GM23338 (cell line): ENCODE results near the gene KRTCAP2. TPM values are rescaled to one million over a fixed set of nuclear protein-coding genes. Genes with fewer than 3 reads are reported as not detected.

Experiments used
- ATAC-seq: fragments of 200-7000 bp; cut with Tn5 transposase; 3 replicates; pipeline ENCODE4 v1.9.1; 2020
- DNase-seq: peaks from one replicate; pipeline ENCODE4 v3.0.0-alpha.2; 2015; ENCODE audit warnings: low spot score
- H2AFZ ChIP-seq: fragments of 200-600 bp; sonication (generic); 2 replicates; pipeline ENCODE4 v1.8.0; 2016; ENCODE audit warnings: antibody characterized with exemption, mild to moderate bottlenecking, moderate library complexity
- H3F3A ChIP-seq: fragments of 200-600 bp; sonication (generic); replicated peaks from 2 replicates; pipeline ENCODE4 v1.8.0; 2017; ENCODE audit warnings: antibody characterized with exemption, mixed run types, low read depth
- H3K27ac ChIP-seq: fragments of 200-600 bp; sonication (generic); 2 replicates; pipeline ENCODE4 v1.6.1; 2016; ENCODE audit warnings: low read depth
- H3K27me3 ChIP-seq: fragments of 200-600 bp; sonication (generic); 2 replicates; pipeline ENCODE4 v1.8.0; 2016; ENCODE audit warnings: mild to moderate bottlenecking, mixed run types, moderate library complexity; ENCODE audit not compliant: insufficient read depth
- H3K36me3 ChIP-seq: fragments of 200-600 bp; sonication (generic); 2 replicates; pipeline ENCODE4 v1.8.0; 2016; ENCODE audit warnings: mild to moderate bottlenecking; ENCODE audit not compliant: insufficient read depth
- H3K4me1 ChIP-seq: fragments of 200-600 bp; sonication (generic); 2 replicates; pipeline ENCODE4 v1.8.0; 2016; ENCODE audit warnings: mild to moderate bottlenecking, moderate library complexity; ENCODE audit not compliant: insufficient read depth
- H3K4me2 ChIP-seq: fragments of 200-600 bp; sonication (generic); 2 replicates; pipeline ENCODE4 v1.7.1; 2017; ENCODE audit warnings: mixed run types
- H3K4me3 ChIP-seq: fragments of 200-600 bp; sonication (generic); 2 replicates; pipeline ENCODE4 v1.6.1; 2016; ENCODE audit warnings: mixed run types
- H3K79me2 ChIP-seq: fragments of 200-600 bp; sonication (generic); replicated peaks from 2 replicates; pipeline ENCODE4 v1.8.0; 2017; ENCODE audit warnings: mild to moderate bottlenecking; ENCODE audit not compliant: insufficient read depth
- H3K9me2 ChIP-seq: fragments of 200-600 bp; sonication (generic); 2 replicates; pipeline ENCODE4 v1.8.0; 2017; ENCODE audit not compliant: insufficient read depth
- H4K20me1 ChIP-seq: fragments of 200-600 bp; sonication (generic); replicated peaks from 2 replicates; pipeline ENCODE4 v1.8.0; 2017; ENCODE audit warnings: mild to moderate bottlenecking; ENCODE audit not compliant: insufficient read depth
- H3K27ac Mint-ChIP-seq: 2 replicates; pipeline ENCODE4 v1.8.0; 2020; ENCODE audit warnings: inconsistent platforms, mild to moderate bottlenecking, moderate library complexity, mixed read lengths
- H3K27me3 Mint-ChIP-seq: 3 replicates; pipeline ENCODE4 v1.8.0; 2022; ENCODE audit warnings: low read depth, mild to moderate bottlenecking, moderate library complexity, mixed read lengths, inconsistent platforms; ENCODE audit not compliant: insufficient read depth, poor library complexity
- H3K36me3 Mint-ChIP-seq: 3 replicates; pipeline ENCODE4 v1.8.0; 2021; ENCODE audit warnings: low read depth, mild to moderate bottlenecking, inconsistent platforms, moderate library complexity, mixed read lengths
- H3K4me1 Mint-ChIP-seq: 3 replicates; pipeline ENCODE4 v1.8.0; 2020; ENCODE audit warnings: mild to moderate bottlenecking, inconsistent platforms, mixed read lengths
- H3K4me3 Mint-ChIP-seq: 3 replicates; pipeline ENCODE4 v1.8.0; 2021; ENCODE audit warnings: moderate library complexity, mild to moderate bottlenecking, inconsistent platforms, mixed read lengths
- H3K9me3 Mint-ChIP-seq: 3 replicates; pipeline ENCODE4 v1.8.0; 2020; ENCODE audit warnings: moderate library complexity, mild to moderate bottlenecking, inconsistent platforms, mixed read lengths
- CREB1 ChIP-seq: fragments of 250-450 bp; sonication (Bioruptor Pico); IDR thresholded peaks from 2 replicates; pipeline ENCODE4 v1.5.0; 2020; ENCODE audit warnings: low read depth, mild to moderate bottlenecking, moderate library complexity
- EZH2 ChIP-seq: fragments of 200-600 bp; sonication (generic); IDR thresholded peaks from one replicate; pipeline ENCODE4 v1.8.0; 2017; ENCODE audit warnings: antibody characterized with exemption, mild to moderate bottlenecking, low read depth; ENCODE audit not compliant: unreplicated experiment
- EZH2phosphoT487 ChIP-seq: fragments of 200-600 bp; sonication (generic); IDR thresholded peaks from one replicate; pipeline ENCODE4 v1.8.1; 2018; ENCODE audit warnings: antibody characterized with exemption; ENCODE audit not compliant: unreplicated experiment
- JUNB ChIP-seq: IDR thresholded peaks from one replicate; pipeline ENCODE4 v1.6.1; 2016; ENCODE audit warnings: antibody characterized with exemption; ENCODE audit not compliant: unreplicated experiment
- NANOG ChIP-seq: IDR thresholded peaks from 2 replicates; pipeline ENCODE4 v1.6.1; 2016; ENCODE audit warnings: antibody characterized with exemption, borderline replicate concordance
- POLR2AphosphoS5 ChIP-seq: IDR thresholded peaks from 2 replicates; pipeline ENCODE4 v1.6.1; 2016; ENCODE audit warnings: antibody characterized with exemption, low read depth
- STAT1 ChIP-seq: IDR thresholded peaks from one replicate; pipeline ENCODE4 v1.6.1; 2016; ENCODE audit warnings: antibody characterized with exemption; ENCODE audit not compliant: unreplicated experiment
- ZNF114 ChIP-seq: fragments of 250-450 bp; sonication (Bioruptor Pico); IDR thresholded peaks from 2 replicates; pipeline ENCODE4 v1.5.0; 2020; ENCODE audit warnings: mild to moderate bottlenecking, moderate library complexity
- ZNF331 ChIP-seq: fragments of 250-450 bp; sonication (Bioruptor Pico); IDR thresholded peaks from 2 replicates; pipeline ENCODE4 v1.5.0; 2020; ENCODE audit warnings: low read depth, mild to moderate bottlenecking, moderate library complexity
- polyA plus RNA-seq: library from polyadenylated mRNA; unstranded; fragments of >200 nt; fragmentation: Nextera tagmentation; extraction: Ambion mirVana; gene quantifications from 2 replicates; pipeline ENCODE4 v1.2.1, GENCODE V29; 2016
- total RNA-seq: library from RNA; depleted of rRNA; stranded (reverse); fragments of >200 nt; shearing (Covaris generic); gene quantifications from 2 replicates; pipeline ENCODE4 v1.2.3, GENCODE V29; 2014
- TF ChIP-seq, protein P1 (sequence below): IDR thresholded peaks from 2 replicates; pipeline ENCODE4 v1.6.1; 2016; ENCODE audit warnings: antibody characterized with exemption
- TF ChIP-seq, protein P2 (sequence below), 2 experiments: fragments of 200-600 bp in 1 of 2; sonication (generic) in 1 of 2; conservative IDR thresholded peaks; 2 replicates each; pipeline versions ENCODE4 v1.5.1 to v1.6.1; 2016 to 2017; ENCODE audit warnings: antibody characterized with exemption in 2 of 2, low read depth in 2 of 2, mild to moderate bottlenecking in 2 of 2, moderate library complexity in 1 of 2
- TF ChIP-seq, protein P3 (sequence below): fragments of 250-450 bp; sonication (Bioruptor Pico); IDR thresholded peaks from 2 replicates; pipeline ENCODE4 v1.5.0; 2020; ENCODE audit warnings: mild to moderate bottlenecking, moderate library complexity
- TF ChIP-seq, protein P4 (sequence below): IDR thresholded peaks from one replicate; pipeline ENCODE4 v1.6.1; 2018; ENCODE audit warnings: antibody characterized with exemption; ENCODE audit not compliant: unreplicated experiment

The KRTCAP2 gene
- total and polyA plus RNA-seq, 2 experiments from 2014 or later = 106 to 579 TPM

DNA sequence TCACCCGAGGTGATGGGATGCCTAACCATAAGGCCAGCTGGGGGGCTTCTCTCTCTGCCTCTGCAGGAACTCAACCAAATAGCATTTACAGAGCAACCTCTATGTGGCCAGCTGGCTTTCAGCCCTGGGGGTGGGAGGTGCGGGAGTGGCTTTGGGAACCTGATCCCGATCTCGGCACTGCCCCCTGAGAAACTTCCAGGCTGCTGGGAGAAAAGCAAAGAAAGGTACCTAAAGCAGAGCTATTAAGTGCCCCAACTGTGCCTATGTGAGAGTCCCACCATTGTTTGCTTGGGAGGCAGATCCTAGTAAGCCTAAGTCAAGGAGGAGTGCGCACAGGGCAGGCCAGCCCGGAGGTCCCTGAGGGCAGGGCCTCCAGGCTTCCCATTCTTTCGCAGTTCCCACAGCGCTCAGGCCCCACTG is 7.0 kb downstream of the KRTCAP2 start:
- peak overlapping the region; percentile 64 for H3K4me3 ChIP-seq
- no peaks in the 10 kb centered on the region for H4K20me1 ChIP-seq
- TF ChIP-seq, protein P1, sequence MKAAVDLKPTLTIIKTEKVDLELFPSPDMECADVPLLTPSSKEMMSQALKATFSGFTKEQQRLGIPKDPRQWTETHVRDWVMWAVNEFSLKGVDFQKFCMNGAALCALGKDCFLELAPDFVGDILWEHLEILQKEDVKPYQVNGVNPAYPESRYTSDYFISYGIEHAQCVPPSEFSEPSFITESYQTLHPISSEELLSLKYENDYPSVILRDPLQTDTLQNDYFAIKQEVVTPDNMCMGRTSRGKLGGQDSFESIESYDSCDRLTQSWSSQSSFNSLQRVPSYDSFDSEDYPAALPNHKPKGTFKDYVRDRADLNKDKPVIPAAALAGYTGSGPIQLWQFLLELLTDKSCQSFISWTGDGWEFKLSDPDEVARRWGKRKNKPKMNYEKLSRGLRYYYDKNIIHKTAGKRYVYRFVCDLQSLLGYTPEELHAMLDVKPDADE = no peak
- no peak for TF ChIP-seq ZNF114 (CRISPR knock-in tag)
- TF ChIP-seq, protein P2, sequence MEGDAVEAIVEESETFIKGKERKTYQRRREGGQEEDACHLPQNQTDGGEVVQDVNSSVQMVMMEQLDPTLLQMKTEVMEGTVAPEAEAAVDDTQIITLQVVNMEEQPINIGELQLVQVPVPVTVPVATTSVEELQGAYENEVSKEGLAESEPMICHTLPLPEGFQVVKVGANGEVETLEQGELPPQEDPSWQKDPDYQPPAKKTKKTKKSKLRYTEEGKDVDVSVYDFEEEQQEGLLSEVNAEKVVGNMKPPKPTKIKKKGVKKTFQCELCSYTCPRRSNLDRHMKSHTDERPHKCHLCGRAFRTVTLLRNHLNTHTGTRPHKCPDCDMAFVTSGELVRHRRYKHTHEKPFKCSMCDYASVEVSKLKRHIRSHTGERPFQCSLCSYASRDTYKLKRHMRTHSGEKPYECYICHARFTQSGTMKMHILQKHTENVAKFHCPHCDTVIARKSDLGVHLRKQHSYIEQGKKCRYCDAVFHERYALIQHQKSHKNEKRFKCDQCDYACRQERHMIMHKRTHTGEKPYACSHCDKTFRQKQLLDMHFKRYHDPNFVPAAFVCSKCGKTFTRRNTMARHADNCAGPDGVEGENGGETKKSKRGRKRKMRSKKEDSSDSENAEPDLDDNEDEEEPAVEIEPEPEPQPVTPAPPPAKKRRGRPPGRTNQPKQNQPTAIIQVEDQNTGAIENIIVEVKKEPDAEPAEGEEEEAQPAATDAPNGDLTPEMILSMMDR (conservative IDR thresholded peaks at IDR 0.05; ENCODE audit: low read depth in 2 of 2) = no peak
- TF ChIP-seq CREB1 (CRISPR knock-in tag) = no peak
- TF ChIP-seq POLR2AphosphoS5 = no peak
- TF ChIP-seq, protein P3, sequence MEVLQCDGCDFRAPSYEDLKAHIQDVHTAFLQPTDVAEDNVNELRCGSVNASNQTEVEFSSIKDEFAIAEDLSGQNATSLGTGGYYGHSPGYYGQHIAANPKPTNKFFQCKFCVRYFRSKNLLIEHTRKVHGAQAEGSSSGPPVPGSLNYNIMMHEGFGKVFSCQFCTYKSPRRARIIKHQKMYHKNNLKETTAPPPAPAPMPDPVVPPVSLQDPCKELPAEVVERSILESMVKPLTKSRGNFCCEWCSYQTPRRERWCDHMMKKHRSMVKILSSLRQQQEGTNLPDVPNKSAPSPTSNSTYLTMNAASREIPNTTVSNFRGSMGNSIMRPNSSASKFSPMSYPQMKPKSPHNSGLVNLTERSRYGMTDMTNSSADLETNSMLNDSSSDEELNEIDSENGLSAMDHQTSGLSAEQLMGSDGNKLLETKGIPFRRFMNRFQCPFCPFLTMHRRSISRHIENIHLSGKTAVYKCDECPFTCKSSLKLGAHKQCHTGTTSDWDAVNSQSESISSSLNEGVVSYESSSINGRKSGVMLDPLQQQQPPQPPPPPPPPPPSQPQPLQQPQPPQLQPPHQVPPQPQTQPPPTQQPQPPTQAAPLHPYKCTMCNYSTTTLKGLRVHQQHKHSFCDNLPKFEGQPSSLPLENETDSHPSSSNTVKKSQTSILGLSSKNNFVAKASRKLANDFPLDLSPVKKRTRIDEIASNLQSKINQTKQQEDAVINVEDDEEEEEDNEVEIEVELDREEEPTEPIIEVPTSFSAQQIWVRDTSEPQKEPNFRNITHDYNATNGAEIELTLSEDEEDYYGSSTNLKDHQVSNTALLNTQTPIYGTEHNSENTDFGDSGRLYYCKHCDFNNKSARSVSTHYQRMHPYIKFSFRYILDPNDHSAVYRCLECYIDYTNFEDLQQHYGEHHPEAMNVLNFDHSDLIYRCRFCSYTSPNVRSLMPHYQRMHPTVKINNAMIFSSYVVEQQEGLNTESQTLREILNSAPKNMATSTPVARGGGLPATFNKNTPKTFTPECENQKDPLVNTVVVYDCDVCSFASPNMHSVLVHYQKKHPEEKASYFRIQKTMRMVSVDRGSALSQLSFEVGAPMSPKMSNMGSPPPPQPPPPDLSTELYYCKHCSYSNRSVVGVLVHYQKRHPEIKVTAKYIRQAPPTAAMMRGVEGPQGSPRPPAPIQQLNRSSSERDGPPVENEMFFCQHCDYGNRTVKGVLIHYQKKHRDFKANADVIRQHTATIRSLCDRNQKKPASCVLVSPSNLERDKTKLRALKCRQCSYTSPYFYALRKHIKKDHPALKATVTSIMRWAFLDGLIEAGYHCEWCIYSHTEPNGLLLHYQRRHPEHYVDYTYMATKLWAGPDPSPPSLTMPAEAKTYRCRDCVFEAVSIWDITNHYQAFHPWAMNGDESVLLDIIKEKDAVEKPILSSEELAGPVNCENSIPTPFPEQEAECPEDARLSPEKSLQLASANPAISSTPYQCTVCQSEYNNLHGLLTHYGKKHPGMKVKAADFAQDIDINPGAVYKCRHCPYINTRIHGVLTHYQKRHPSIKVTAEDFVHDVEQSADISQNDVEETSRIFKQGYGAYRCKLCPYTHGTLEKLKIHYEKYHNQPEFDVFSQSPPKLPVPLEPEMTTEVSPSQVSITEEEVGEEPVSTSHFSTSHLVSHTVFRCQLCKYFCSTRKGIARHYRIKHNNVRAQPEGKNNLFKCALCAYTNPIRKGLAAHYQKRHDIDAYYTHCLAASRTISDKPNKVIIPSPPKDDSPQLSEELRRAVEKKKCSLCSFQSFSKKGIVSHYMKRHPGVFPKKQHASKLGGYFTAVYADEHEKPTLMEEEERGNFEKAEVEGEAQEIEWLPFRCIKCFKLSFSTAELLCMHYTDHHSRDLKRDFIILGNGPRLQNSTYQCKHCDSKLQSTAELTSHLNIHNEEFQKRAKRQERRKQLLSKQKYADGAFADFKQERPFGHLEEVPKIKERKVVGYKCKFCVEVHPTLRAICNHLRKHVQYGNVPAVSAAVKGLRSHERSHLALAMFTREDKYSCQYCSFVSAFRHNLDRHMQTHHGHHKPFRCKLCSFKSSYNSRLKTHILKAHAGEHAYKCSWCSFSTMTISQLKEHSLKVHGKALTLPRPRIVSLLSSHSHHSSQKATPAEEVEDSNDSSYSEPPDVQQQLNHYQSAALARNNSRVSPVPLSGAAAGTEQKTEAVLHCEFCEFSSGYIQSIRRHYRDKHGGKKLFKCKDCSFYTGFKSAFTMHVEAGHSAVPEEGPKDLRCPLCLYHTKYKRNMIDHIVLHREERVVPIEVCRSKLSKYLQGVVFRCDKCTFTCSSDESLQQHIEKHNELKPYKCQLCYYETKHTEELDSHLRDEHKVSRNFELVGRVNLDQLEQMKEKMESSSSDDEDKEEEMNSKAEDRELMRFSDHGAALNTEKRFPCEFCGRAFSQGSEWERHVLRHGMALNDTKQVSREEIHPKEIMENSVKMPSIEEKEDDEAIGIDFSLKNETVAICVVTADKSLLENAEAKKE (CRISPR knock-in tag) = no peak
- TF ChIP-seq JUNB = no peak
- TF ChIP-seq EZH2phosphoT487 = no peak
- TF ChIP-seq ZNF331 (CRISPR knock-in tag) = no peak
- TF ChIP-seq EZH2 = no peak
- TF ChIP-seq, protein P4, sequence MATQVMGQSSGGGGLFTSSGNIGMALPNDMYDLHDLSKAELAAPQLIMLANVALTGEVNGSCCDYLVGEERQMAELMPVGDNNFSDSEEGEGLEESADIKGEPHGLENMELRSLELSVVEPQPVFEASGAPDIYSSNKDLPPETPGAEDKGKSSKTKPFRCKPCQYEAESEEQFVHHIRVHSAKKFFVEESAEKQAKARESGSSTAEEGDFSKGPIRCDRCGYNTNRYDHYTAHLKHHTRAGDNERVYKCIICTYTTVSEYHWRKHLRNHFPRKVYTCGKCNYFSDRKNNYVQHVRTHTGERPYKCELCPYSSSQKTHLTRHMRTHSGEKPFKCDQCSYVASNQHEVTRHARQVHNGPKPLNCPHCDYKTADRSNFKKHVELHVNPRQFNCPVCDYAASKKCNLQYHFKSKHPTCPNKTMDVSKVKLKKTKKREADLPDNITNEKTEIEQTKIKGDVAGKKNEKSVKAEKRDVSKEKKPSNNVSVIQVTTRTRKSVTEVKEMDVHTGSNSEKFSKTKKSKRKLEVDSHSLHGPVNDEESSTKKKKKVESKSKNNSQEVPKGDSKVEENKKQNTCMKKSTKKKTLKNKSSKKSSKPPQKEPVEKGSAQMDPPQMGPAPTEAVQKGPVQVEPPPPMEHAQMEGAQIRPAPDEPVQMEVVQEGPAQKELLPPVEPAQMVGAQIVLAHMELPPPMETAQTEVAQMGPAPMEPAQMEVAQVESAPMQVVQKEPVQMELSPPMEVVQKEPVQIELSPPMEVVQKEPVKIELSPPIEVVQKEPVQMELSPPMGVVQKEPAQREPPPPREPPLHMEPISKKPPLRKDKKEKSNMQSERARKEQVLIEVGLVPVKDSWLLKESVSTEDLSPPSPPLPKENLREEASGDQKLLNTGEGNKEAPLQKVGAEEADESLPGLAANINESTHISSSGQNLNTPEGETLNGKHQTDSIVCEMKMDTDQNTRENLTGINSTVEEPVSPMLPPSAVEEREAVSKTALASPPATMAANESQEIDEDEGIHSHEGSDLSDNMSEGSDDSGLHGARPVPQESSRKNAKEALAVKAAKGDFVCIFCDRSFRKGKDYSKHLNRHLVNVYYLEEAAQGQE = no peak
- no peak for TF ChIP-seq NANOG
- no peak for TF ChIP-seq STAT1
- Mint-ChIP-seq H3K4me1 (peaks cover 11% of the 10 kb centered on the region), H3K36me3 (peaks cover 15% of the 10 kb centered on the region), H3K27me3 (peaks cover 4% of the 10 kb centered on the region), H3K27ac (peak overlapping the region; percentile 87; the same call in 1 of the 2 replicates), H3K9me3 (peaks cover 6% of the 10 kb centered on the region; the same call in 2 of the 3 replicates), H3K4me3 (peak overlapping the region; percentile 85)
- no peak overlapping the region for H3K27ac ChIP-seq
- peak; percentile 43 for ATAC-seq
- peaks cover 16% of the 10 kb centered on the region; the same call in 1 of the 2 replicates for H3K4me1 ChIP-seq
- peak overlapping the region; percentile 95 for H3K4me2 ChIP-seq
- H3F3A ChIP-seq = peaks cover 21% of the 10 kb centered on the region
- H3K27me3 ChIP-seq = no peaks in the 10 kb centered on the region
- no peaks in the 10 kb centered on the region for H3K9me2 ChIP-seq
- peak; percentile 62 for DNase-seq
- H3K79me2 ChIP-seq = peaks cover 1% of the 10 kb centered on the region; the same call in 1 of the 2 replicates
- H2AFZ ChIP-seq = peak overlapping the region; percentile 100
- no peaks in the 10 kb centered on the region for H3K36me3 ChIP-seq
